ENCODE data around the gene IGFBP7.

IGFBP7 gene

GRCh38 chr4:56995525-56995924 lies 114.7 kb downstream of the IGFBP7 start:
- TF ChIP-seq CTCF (IDR thresholded peaks at IDR 0.05; ENCODE audit: insufficient read depth, low read length, poor library complexity, severe bottlenecking) = no peak
- Histone ChIP-seq H3K27me3 (replicated peaks; ENCODE audit: control insufficient read depth, insufficient read depth, low read length) (no peaks in the 10 kb centered on the region), H3K36me3 (ENCODE audit: control insufficient read depth, insufficient read depth, low read length) (peaks cover 6% of the 10 kb centered on the region; the same call in 1 of the 2 replicates), H3K4me3 (replicated peaks; ENCODE audit: low read depth, low read length) (no peak overlapping the region)
- no peak for DNase-seq (ENCODE audit: extremely low read depth, insufficient read length)

- H3K36me3 ChIP-seq (ENCODE audit: control insufficient read depth, insufficient read depth, low read length) = peaks cover 11% of the 10 kb centered on the region
- no peak overlapping the region for H3K4me3 ChIP-seq (replicated peaks; ENCODE audit: low read depth, low read length)
- no peak for DNase-seq (ENCODE audit: extremely low read depth, insufficient read length)
- no peak for TF ChIP-seq CTCF (IDR thresholded peaks at IDR 0.05; ENCODE audit: insufficient read depth, low read length, poor library complexity, severe bottlenecking)
- no peaks in the 10 kb centered on the region for H3K27me3 ChIP-seq (replicated peaks; ENCODE audit: control insufficient read depth, insufficient read depth, low read length)
Observed at GRCh38 chr4:56990109-56990905, 119.9 kb downstream of the IGFBP7 start.

- peaks cover 11% of the 10 kb centered on the region for H3K36me3 ChIP-seq (ENCODE audit: control insufficient read depth, insufficient read depth, low read length)
- H3K27me3 ChIP-seq (replicated peaks; ENCODE audit: control insufficient read depth, insufficient read depth, low read length) = no peaks in the 10 kb centered on the region
Observed at GRCh38 chr4:56986952-56987351, 123.2 kb downstream of the IGFBP7 start.

GRCh38 chr4:56986192-56986591 lies 124.0 kb downstream of the IGFBP7 start:
- no peak for DNase-seq (ENCODE audit: extremely low read depth, insufficient read length)
- Histone ChIP-seq H3K4me3 (replicated peaks; ENCODE audit: low read depth, low read length) (no peak overlapping the region), H3K27me3 (replicated peaks; ENCODE audit: control insufficient read depth, insufficient read depth, low read length) (no peaks in the 10 kb centered on the region), H3K36me3 (ENCODE audit: control insufficient read depth, insufficient read depth, low read length) (peaks cover 11% of the 10 kb centered on the region)
- TF ChIP-seq CTCF (IDR thresholded peaks at IDR 0.05; ENCODE audit: insufficient read depth, low read length, poor library complexity, severe bottlenecking) = no peak

More at GRCh38 chr4:56986952-56987351, 123.2 kb downstream of the IGFBP7 start:
- no peak for DNase-seq (ENCODE audit: extremely low read depth, insufficient read length)
- TF ChIP-seq CTCF (IDR thresholded peaks at IDR 0.05; ENCODE audit: insufficient read depth, low read length, poor library complexity, severe bottlenecking) = no peak
- no peak overlapping the region for H3K4me3 ChIP-seq (replicated peaks; ENCODE audit: low read depth, low read length)

GRCh38 chr4:56981795-56982201 lies 128.4 kb downstream of the IGFBP7 start:
- Histone ChIP-seq H3K27me3 (replicated peaks; ENCODE audit: control insufficient read depth, insufficient read depth, low read length) (no peaks in the 10 kb centered on the region), H3K4me3 (replicated peaks; ENCODE audit: low read depth, low read length) (no peak overlapping the region), H3K36me3 (ENCODE audit: control insufficient read depth, insufficient read depth, low read length) (peaks cover 4% of the 10 kb centered on the region)
- no peak for DNase-seq (ENCODE audit: extremely low read depth, insufficient read length)
- TF ChIP-seq CTCF (IDR thresholded peaks at IDR 0.05; ENCODE audit: insufficient read depth, low read length, poor library complexity, severe bottlenecking) = no peak
